Measurements from ENCODE around the gene LPCAT2.
A peak's percentile ranks its signal among the peaks of the same experiment; 100 is the strongest.

The LPCAT2 gene, protein sequence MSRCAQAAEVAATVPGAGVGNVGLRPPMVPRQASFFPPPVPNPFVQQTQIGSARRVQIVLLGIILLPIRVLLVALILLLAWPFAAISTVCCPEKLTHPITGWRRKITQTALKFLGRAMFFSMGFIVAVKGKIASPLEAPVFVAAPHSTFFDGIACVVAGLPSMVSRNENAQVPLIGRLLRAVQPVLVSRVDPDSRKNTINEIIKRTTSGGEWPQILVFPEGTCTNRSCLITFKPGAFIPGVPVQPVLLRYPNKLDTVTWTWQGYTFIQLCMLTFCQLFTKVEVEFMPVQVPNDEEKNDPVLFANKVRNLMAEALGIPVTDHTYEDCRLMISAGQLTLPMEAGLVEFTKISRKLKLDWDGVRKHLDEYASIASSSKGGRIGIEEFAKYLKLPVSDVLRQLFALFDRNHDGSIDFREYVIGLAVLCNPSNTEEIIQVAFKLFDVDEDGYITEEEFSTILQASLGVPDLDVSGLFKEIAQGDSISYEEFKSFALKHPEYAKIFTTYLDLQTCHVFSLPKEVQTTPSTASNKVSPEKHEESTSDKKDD

DNA sequence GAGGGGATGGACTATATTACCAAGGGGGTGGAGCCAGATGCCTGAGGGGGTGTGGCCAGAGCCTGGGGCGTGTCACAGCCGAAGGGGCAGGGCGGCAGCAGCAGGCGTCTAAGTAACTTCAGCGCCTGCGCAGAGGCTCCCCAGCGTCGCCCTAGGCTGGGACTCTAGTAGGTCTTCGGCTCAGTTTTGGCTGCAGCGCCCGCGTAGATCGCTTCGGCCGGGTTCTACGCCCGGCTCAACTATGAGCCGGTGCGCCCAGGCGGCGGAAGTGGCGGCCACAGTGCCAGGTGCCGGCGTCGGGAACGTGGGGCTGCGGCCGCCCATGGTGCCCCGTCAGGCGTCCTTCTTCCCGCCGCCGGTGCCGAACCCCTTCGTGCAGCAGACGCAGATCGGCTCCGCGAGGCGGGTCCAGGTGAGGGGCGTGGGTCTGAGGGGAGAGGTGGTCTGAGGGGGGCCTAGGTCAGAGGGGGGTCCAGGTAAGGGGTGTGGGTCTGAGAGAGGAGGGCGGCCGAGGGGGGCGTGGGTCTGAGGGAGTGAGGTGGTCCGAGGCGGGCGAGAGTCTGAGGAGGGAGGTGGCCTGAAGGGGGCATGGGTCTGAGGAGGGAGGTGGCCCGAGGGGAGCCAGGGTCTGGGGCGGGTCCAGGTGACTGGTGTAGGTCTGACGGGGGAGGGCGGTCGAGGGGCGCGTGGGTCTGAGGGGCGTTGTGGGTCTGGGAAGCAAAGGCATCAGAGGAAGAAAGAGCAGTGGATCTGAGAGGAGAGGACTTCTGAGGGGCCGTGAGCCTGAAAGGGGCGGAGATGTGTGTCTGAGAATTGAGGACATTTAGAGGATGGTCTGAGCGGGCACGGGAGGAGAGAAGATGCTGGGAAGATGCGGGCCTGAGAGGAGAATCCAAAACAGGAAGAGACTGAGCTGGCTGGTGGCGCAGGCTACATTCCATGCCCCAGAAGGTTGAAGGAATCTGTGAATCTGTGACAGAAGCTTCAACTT, at the start of gene LPCAT2:
TSS of gene LPCAT2 (plus strand) at position 132 of the 991 bp plus-strand sequence. CDS start at position 242, 110 bp downstream.
- DNase-seq (ENCODE audit: low spot score) (no peak), FAIRE-seq (no peak)

- no peak for FAIRE-seq
- DNase-seq (ENCODE audit: low spot score) = no peak
Observed at GRCh38 chr16:55462241-55462640, 46.6 kb upstream of the LPCAT2 start.

DNA sequence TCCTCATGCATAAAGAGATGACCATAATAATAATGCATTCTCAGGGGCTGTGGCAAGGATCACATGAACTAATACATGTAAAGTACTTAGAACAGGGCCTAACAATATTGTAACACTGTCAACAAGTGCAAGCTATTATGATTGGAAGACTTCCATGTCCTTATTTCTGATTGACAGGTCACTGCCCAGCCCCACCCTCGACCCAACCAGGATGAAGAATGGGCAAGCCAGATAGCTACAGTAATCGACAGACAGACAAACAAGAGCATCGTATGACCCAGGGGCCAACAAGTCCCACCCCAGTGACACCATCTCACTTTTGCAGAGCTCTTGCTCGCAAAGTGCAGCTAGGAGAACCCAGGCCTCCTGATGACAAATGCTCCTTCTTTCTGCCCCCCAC, 44.5 kb upstream of the LPCAT2 start:
- FAIRE-seq = no peak
- DNase-seq (ENCODE audit: low spot score) = no peak

DNA sequence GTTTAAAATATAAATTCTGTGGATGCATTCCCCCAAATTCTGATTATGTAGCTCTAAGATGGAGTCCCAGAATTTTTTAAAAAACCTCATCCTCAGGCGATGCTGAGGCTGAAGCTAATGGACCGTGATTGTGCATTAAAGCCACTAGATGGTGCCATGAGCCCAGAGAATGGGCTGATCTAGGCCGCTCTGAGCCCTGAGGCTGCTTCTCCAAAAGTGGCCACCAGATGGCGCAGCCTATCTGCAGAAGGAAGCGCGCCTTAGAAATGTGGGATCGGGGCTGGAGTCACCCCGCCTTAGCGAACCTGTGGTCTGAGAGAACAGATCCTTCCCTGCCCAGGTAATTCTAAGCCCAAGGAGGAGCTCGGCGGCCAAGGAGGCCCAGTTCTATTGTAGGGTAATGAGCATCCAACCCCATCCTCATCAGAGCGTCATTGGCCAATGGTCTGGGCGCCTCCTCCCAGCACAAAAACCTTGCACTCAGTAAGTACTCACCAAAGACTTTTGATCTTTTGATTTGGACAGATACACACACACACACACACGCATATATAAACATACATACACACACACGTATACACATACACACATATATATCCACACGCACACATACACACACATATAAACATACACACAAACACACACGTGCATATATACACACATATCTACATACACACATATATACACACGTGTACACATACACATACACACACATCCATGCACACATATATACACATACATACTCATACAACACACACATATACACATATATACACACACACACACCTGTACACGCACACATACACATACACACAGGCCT, 43.6 kb upstream of the LPCAT2 start:
- peak; percentile 94 for FAIRE-seq
- peak; percentile 81 for DNase-seq (ENCODE audit: low spot score)

- FAIRE-seq (no peak), DNase-seq (ENCODE audit: low spot score) (no peak)
Observed at GRCh38 chr16:55466209-55466608, 42.7 kb upstream of the LPCAT2 start.

GRCh38 chr16:55467898-55468297, 41.0 kb upstream of the LPCAT2 start:
- DNase-seq (ENCODE audit: low spot score) = no peak

GRCh38 chr16:55468352-55468990, 40.4 kb upstream of the LPCAT2 start:
- DNase-seq (ENCODE audit: low spot score) = no peak
- FAIRE-seq = no peak

More at GRCh38 chr16:55467898-55468297, 41.0 kb upstream of the LPCAT2 start:
- no peak for FAIRE-seq

- FAIRE-seq (no peak), DNase-seq (ENCODE audit: low spot score) (no peak)
Observed at GRCh38 chr16:55469821-55470532, 38.9 kb upstream of the LPCAT2 start.

DNA sequence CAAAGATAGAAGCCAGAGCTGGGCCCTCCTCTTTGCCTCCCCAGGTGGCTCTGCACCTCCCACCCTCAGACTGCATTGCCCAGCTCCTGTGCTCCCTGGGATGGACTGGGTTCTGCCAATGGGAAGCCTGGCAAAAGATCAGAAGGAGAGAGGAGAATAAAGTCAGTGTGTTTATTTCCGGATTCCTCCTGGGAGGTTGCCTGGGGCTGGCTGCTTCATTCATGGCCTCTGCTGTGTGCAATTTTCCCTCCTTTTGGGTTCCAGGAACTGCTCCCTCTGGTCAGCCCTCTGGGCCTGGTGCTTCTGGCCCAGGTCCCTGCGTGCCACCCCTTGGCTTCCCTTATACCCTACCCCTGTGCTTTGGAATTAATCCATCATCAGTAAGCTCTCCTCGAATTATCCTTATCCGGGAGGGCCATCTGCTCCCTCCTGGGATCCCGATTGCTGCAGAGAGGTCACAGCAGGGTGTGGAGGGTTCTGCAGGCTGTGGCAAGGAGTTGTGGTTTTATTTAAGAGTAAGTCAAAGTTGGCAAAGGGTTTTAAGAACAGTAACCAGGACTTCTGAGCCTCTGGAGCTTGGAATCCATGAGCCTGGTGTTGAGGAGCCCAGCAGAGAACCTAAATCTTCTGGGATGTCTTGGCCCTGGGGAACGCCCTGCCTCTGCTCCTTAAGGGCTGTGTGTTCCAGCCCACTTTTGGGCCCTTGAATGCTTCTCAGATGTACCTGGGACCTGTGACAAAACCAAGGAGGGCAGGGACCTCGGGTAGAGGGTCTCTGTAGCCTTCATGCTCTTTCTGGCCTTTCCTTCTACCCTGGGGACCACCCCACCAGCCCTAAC, 38.1 kb upstream of the LPCAT2 start:
- DNase-seq (ENCODE audit: low spot score) (peak; percentile 39), FAIRE-seq (no peak)

DNA sequence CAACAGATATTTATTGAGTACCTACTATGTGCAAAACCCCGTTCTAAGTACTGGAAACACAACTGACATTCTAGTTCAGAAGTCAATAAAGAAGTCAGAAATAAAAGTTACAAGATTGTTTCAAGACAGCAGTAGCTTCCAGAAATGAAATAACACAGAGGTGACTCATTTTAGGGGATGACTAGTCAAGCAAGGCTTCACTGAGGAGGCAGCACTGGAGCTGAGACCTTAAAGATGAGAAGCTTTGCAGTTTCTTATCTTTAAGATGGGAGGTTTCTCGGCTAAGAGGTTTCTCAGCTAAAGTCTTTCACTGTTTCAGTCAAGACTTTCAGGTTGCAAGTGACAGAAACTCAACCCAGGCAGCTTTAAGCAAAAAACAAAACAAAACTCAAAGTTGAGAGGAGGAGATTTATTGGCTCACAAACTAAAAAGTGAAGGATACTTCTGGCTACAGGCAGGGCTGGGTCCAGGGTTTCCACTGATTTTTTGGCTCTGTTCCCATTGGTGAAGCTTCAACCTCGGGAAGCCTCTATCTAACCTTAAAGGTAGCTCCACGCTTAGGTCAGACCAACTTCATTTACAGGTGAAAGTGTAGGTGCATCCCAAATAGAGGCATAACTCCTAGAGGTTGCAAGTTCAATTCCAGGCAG, 37.3 kb upstream of the LPCAT2 start:
- FAIRE-seq (no peak), DNase-seq (ENCODE audit: low spot score) (peak; percentile 47)

DNA sequence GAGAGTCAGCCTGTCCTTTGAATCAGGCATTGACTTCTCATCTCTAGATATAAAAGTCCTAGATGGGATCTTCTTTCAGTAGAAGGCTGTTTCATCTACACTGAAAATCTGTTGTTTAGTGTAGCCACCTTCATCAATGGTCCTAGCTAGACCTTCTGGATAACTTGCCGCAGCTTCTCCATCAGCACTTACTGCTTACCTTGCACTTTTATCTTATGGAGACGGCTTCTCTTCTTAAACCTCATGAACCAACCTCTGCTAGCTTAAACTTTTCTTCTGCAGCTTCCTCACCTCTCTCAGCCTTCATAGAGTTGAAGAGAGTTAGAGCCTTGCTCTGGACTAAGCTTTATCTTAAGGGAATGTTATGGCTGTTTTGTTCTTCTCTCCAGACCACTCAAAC, 35.3 kb upstream of the LPCAT2 start:
- no peak for DNase-seq (ENCODE audit: low spot score)
- no peak for FAIRE-seq

GRCh38 chr16:55474821-55475220, 34.1 kb upstream of the LPCAT2 start:
- FAIRE-seq = no peak
- DNase-seq (ENCODE audit: low spot score) = no peak

GRCh38 chr16:55475919-55476318, 33.0 kb upstream of the LPCAT2 start:
- no peak for DNase-seq (ENCODE audit: low spot score)
- FAIRE-seq = no peak

GRCh38 chr16:55476625-55477533, 32.0 kb upstream of the LPCAT2 start:
- FAIRE-seq (no peak), DNase-seq (ENCODE audit: low spot score) (peak; percentile 21)

- DNase-seq (ENCODE audit: low spot score) = no peak
Observed at GRCh38 chr16:55477736-55478135, 31.1 kb upstream of the LPCAT2 start.

GRCh38 chr16:55478827-55479429, 29.9 kb upstream of the LPCAT2 start, which contains the start of gene MMP2:
TSS of gene MMP2 (plus strand) at chr16:55479198. CDS start at chr16:55479480, 282 bp downstream.
- no peak for FAIRE-seq
- DNase-seq (ENCODE audit: low spot score) = peak; percentile 76

More at GRCh38 chr16:55477736-55478135, 31.1 kb upstream of the LPCAT2 start:
- FAIRE-seq = no peak

Measured in urothelium cell line (cell line).